Ectodermal cell (in vitro differentiated cells): ENCODE measurements around the gene MGLL.

Source experiments
- H3K27ac ChIP-seq: 2 replicates; pipeline ENCODE4 v1.7.0; 2013; ENCODE audit warnings: mild to moderate bottlenecking, low read depth, low read length; ENCODE audit not compliant: insufficient read depth, poor library complexity, severe bottlenecking
- H3K27me3 ChIP-seq: 2 replicates; pipeline ENCODE4 v1.7.0; 2013; ENCODE audit warnings: mild to moderate bottlenecking, low read length; ENCODE audit not compliant: insufficient read depth, control insufficient read depth, poor library complexity, severe bottlenecking
- H3K36me3 ChIP-seq: one replicate; pipeline ENCODE4 v1.7.0; 2013; ENCODE audit warnings: low read length; ENCODE audit not compliant: control insufficient read depth, insufficient read depth
- H3K4me1 ChIP-seq: one replicate; pipeline ENCODE4 v1.7.0; 2013; ENCODE audit warnings: low read length; ENCODE audit not compliant: control insufficient read depth, insufficient read depth
- H3K4me3 ChIP-seq: 2 replicates; pipeline ENCODE4 v1.7.0; 2013; ENCODE audit warnings: low read depth, low read length, control low read depth; ENCODE audit not compliant: insufficient read depth
- H3K9me3 ChIP-seq: 2 replicates; pipeline ENCODE4 v1.7.0; 2013; ENCODE audit warnings: mild to moderate bottlenecking, low read length, moderate library complexity; ENCODE audit not compliant: control insufficient read depth
- WGBS, 2 experiments: methylation state at CpG; one replicate each; pipeline ENCODE4 v1.1.7; 2013; ENCODE audit warnings: missing lambda C conversion rate in 2 of 2; 5-methylcytosine and 5-hydroxymethylcytosine counted together

The MGLL gene

DNA sequence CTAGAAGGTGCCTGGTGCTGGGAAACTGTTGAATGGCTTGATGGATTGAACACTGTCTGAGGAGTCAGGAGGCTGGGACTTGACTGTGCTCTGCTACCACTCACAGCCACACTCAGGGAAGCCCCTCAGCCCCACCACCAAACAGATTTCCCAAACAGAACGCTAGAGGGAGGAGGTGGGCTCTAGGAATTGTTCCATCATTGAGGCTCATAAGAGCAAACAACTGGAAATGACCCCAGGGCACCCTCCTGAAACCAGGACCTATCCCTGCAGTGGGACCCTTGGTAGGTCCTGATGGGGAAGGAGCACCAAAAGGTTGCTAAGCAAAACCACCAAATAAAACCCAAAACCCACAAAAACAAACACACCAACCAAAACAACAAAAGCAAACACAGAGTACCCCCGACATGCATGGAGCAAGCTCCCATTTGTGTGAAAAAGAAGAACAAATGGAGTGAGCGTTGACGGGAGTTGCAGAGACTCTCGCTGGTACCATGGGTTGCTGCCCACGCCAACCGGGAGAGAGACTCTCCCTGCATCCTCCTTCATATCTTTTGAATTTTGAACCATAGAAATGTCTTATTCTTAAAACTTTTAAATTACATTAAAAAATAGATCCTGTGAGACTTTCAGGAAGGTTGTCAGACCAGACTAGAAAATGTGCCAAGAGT is 103.9 kb downstream of the MGLL start:
- Histone ChIP-seq H3K4me1 (peaks cover 19% of the 10 kb centered on the region), H3K4me3 (no peak overlapping the region), H3K27ac (no peak overlapping the region), H3K27me3 (no peaks in the 10 kb centered on the region), H3K9me3 (no peaks in the 10 kb centered on the region), H3K36me3 (no peaks in the 10 kb centered on the region)
- WGBS, 2 experiments, result 88 to 94% methylated on average over 7 of the region's 7 CpGs

DNA sequence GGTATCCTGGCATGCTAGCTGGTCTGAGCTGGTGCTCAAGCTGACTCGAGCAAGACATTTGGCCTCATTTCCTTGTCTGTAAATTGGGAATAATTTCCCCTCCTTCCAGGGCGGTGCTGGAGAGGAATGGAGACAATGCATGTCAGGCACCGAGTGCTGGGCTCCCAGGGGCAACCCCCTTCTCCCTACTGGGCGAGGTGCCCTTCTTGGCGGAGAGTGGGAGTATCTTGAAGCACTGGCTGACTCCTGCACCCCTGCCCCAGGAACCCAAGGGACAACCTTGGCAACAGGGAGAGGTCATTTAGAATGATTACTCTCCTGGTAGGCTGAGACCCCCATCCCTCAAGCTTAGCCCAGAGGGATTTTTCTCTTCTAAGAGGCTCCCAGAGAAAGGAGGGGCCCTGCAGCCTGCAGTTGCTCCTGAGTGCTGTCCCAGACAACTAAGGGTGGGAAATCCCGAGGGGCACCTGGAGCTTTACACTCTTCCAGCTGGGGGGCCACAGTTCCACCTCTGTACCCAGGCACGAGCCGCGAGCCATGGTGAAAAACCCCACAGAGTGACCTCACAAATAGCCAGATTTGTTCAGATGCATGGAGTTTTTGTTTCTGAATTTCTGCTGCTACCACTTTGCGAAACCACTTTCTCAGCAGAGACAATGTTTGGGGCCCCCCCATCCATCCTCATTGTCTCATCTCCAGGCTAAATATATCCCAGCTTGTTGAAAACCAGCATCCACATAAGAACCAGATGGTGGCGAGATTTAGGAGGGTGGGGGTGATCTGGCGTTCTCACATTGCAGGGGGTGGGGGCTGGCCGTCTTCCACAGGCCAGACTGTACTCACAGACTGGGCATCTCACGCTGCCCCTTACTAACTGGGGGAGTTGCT is 104.7 kb downstream of the MGLL start:
- H3K4me1 ChIP-seq, result peaks cover 12% of the 10 kb centered on the region
- WGBS, 2 experiments, result 87 to 89% methylated on average over 14 of the region's 14 CpGs
- H3K27me3 ChIP-seq, result no peaks in the 10 kb centered on the region
- no peaks in the 10 kb centered on the region for H3K36me3 ChIP-seq
- H3K4me3 ChIP-seq, result no peak overlapping the region
- H3K9me3 ChIP-seq, result no peaks in the 10 kb centered on the region
- H3K27ac ChIP-seq, result no peak overlapping the region

- no peak overlapping the region for H3K27ac ChIP-seq
- H3K9me3 ChIP-seq, result no peaks in the 10 kb centered on the region
- no peak overlapping the region for H3K4me3 ChIP-seq
- no peaks in the 10 kb centered on the region for H3K27me3 ChIP-seq
- H3K4me1 ChIP-seq, result peaks cover 7% of the 10 kb centered on the region
- 93 to 96% methylated on average over 6 of the region's 6 CpGs for WGBS, 2 experiments
- no peaks in the 10 kb centered on the region for H3K36me3 ChIP-seq
These were observed 105.9 kb downstream of the MGLL start for GRCh38 chr3:127716384-127716783.

DNA sequence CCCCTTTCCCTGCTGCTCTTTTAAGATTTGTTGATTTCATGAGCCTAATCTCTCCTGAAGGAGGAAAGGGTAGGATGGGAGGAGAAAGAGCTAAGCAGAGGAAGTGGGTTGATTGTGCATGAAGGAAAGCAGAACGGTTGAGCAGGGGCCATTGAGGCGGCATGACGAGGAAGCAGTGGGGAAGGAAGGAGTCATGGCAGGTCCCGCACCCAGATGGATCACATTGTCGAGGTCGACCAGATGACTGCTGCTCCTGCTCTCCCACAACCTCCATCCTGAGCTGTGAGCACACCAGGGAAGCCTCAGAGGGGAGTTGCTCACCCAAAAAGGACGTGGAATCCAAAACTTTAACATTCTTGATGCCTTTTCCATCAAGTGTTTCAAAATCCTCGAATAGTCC is 106.8 kb downstream of the MGLL start:
- WGBS, 2 experiments, result 80 to 84% methylated on average over 8 of the region's 8 CpGs
- H3K9me3 ChIP-seq, result no peaks in the 10 kb centered on the region
- no peak overlapping the region for H3K4me3 ChIP-seq
- H3K36me3 ChIP-seq, result no peaks in the 10 kb centered on the region
- H3K27ac ChIP-seq, result no peak overlapping the region
- no peaks in the 10 kb centered on the region for H3K27me3 ChIP-seq
- H3K4me1 ChIP-seq, result peaks cover 7% of the 10 kb centered on the region

DNA sequence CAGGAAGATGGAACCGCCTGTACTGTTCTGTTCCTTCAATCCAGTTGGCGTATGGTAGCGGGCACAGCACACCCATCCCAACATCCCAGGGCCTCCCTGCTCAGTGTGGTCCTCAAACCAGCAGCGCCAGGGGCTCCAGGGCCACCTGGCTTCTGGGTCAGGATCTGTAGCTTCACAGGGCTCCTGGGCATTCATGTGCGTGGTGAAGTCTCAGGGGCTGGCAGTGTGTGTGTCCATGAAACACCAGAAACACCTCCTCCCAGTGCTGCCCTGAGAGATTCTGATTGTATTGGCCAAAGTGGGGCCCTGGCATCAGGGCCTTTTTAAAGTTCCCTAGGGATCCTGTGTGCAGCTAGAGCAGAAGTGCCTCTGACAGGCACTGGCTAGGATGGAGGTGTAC is 107.4 kb downstream of the MGLL start:
- WGBS, 2 experiments, result 92 to 96% methylated on average over 5 of the region's 5 CpGs
- H3K36me3 ChIP-seq, result no peaks in the 10 kb centered on the region

DNA sequence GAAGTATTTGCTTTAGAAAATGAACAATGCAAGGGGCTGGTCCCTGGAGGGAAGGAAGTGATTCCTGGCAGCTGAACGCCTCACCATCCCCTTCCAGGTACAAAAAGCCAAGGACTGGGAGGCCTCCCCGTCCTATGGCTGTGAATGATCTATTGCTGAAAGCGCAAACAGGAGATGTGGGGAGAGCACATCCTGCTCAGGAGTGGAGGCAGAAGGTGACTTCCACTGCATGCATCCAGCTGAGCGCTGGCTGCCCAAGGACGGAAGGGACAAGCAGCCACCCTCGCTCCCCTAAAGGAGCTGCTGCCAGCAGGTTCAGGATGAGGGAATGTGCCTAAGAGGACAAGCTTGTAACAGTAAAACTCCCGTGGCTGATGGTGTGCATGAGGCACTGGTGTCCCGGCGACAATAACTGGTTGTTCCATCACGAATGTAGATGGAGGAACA is 108.2 kb downstream of the MGLL start:
- H3K9me3 ChIP-seq, result no peaks in the 10 kb centered on the region
- H3K27me3 ChIP-seq, result no peaks in the 10 kb centered on the region
- H3K4me1 ChIP-seq, result peaks cover 7% of the 10 kb centered on the region
- H3K4me3 ChIP-seq, result no peak overlapping the region
- H3K27ac ChIP-seq, result no peak overlapping the region
- 71 to 75% methylated on average over 10 of the region's 10 CpGs for WGBS, 2 experiments
- no peaks in the 10 kb centered on the region for H3K36me3 ChIP-seq

More for the DNA sequence above, 107.4 kb downstream of the MGLL start:
- Histone ChIP-seq H3K27me3 (no peaks in the 10 kb centered on the region), H3K4me3 (no peak overlapping the region), H3K27ac (no peak overlapping the region), H3K4me1 (peaks cover 7% of the 10 kb centered on the region), H3K9me3 (no peaks in the 10 kb centered on the region)

DNA sequence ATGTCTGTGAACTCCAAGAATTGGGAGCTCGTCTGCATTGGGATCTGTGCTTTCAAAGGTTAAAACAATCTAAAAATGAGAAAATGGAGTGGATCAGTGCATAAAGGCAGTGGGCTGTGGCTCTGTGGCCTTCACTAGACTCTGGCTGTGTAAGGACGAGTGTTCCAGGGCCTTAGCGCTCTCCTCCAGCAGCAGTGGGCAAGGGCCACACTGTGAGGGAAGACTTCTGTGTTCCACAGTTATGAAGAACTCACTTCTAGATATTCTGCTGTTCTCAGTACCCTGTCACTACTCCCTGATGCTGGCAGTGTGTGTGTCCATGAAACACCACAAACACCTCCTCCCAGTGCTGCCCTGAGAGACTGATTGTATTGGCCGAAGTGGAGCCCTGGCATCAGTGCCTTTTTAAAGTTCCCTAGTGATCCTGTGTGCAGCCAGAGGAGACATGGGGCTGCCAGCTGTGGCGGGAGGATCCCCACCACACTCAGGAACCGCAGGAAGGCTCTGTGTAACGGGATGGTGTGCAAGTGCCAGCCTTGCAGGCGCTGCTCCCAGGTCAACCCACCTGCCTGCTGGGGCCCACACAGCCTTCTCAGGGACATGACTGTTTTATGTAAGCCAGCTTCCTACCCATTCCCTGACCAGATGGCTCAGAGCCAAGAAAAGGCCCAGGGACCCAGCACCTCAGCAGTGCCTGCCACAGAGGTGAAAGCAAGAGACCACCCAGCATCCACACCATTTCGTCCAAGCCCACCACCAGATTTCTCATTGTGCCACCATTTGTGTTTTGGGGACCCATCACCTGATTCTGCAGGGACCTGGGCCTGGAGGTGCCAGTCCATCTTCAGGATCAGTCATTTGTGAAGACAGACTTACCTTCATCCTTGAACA is 109.2 kb downstream of the MGLL start:
- Histone ChIP-seq H3K36me3 (no peaks in the 10 kb centered on the region), H3K27ac (no peak overlapping the region), H3K4me3 (no peak overlapping the region), H3K27me3 (no peaks in the 10 kb centered on the region), H3K9me3 (no peaks in the 10 kb centered on the region), H3K4me1 (peaks cover 9% of the 10 kb centered on the region)
- 92 to 93% methylated on average over 9 of the region's 9 CpGs for WGBS, 2 experiments

DNA sequence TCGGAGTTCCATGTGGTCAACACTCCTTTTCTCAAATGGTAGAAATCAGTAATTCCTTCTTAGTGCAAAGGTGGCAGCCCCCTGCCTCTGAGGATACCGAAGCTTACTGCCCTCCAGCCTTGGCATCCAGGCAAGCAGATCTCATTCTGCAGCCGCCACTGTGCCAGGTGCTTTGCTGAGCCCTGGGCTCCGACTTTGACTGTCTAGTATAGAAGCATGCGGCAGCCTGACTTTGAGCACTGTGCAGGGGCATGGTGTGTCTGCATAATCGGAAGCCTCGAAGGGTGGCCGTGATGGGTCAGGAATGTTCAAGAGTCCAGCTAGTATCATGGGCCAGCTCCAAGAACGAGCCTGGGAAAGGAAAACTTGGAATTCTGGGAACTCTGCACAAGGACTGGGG is 109.9 kb downstream of the MGLL start:
- Histone ChIP-seq H3K27me3 (no peaks in the 10 kb centered on the region), H3K9me3 (no peaks in the 10 kb centered on the region), H3K36me3 (no peaks in the 10 kb centered on the region), H3K4me1 (peaks cover 10% of the 10 kb centered on the region), H3K4me3 (no peak overlapping the region), H3K27ac (no peak overlapping the region)
- WGBS, 2 experiments, result 89 to 91% methylated on average over 9 of the region's 9 CpGs

DNA sequence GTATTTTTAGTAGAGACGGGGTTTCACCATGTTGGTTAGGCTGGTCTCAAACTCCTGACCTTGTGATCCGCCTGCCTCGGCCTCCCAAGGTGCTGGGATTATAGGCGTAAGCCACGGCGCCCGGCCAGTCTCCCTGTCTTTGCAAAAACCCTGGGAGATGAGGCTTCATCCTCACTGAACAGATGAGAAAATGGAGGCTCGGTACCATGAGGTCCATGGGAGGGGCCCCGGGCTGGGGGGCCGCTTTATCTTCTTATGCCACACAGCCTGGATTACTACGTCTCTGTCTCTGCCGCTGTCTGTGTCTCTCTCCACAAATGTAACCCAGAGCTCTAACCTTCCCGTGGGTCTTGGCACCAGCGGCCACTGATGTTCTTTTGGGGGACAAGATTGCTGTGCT is 110.4 kb downstream of the MGLL start:
- WGBS, 2 experiments, result 89 to 94% methylated on average over 14 of the region's 14 CpGs
- Histone ChIP-seq H3K4me1 (peaks cover 8% of the 10 kb centered on the region), H3K36me3 (no peaks in the 10 kb centered on the region), H3K4me3 (no peak overlapping the region), H3K9me3 (no peaks in the 10 kb centered on the region), H3K27ac (no peak overlapping the region), H3K27me3 (no peaks in the 10 kb centered on the region)
